Osteocyte (in vitro differentiated cells): Measurements from ENCODE around the gene USP31. TPM values are rescaled to one million over a fixed set of nuclear protein-coding genes. Genes with fewer than 3 reads are reported as not detected.

Experiments used
- DNase-seq: peaks from one replicate; pipeline ENCODE4 v3.0.0; 2021; ENCODE audit warnings: mixed read lengths; ENCODE audit not compliant: unreplicated experiment; ENCODE audit errors: extremely low spot score
- H3K27ac Mint-ChIP-seq: one replicate; pipeline ENCODE4 v1.8.0; 2021; ENCODE audit warnings: mild to moderate bottlenecking, mixed read lengths; ENCODE audit not compliant: unreplicated experiment
- H3K27me3 Mint-ChIP-seq: one replicate; pipeline ENCODE4 v1.8.0; 2021; ENCODE audit warnings: mixed read lengths; ENCODE audit not compliant: unreplicated experiment
- H3K36me3 Mint-ChIP-seq: one replicate; pipeline ENCODE4 v1.8.0; 2021; ENCODE audit warnings: mixed read lengths; ENCODE audit not compliant: unreplicated experiment
- H3K4me1 Mint-ChIP-seq: one replicate; pipeline ENCODE4 v1.8.0; 2021; ENCODE audit warnings: mixed read lengths; ENCODE audit not compliant: unreplicated experiment
- H3K4me3 Mint-ChIP-seq: one replicate; pipeline ENCODE4 v1.8.0; 2021; ENCODE audit warnings: mild to moderate bottlenecking, moderate library complexity, mixed read lengths; ENCODE audit not compliant: unreplicated experiment
- H3K9me3 Mint-ChIP-seq: one replicate; pipeline ENCODE4 v1.8.0; 2021; ENCODE audit warnings: mixed read lengths; ENCODE audit not compliant: unreplicated experiment
- CTCF ChIP-seq: fragments of 200-600 bp; sonication (generic); IDR thresholded peaks from 2 replicates; pipeline ENCODE4 v1.5.0; 2021; ENCODE audit warnings: antibody characterized with exemption, mild to moderate bottlenecking, moderate library complexity
- total RNA-seq: library from RNA; stranded (reverse); gene quantifications from 2 replicates; pipeline ENCODE4 v1.2.1, GENCODE V29; 2021

The USP31 gene
- total RNA-seq, 1 donor from 2014 or later = 7.9 TPM

- peaks cover 8% of the 10 kb centered on the region for H3K9me3 Mint-ChIP-seq
- H3K27me3 Mint-ChIP-seq = peaks cover 25% of the 10 kb centered on the region
- no peaks in the 10 kb centered on the region for H3K4me1 Mint-ChIP-seq
These were observed 96.2 kb downstream of the USP31 start for GRCh38 chr16:23052908-23053580.

GRCh38 chr16:23052221-23052620, 97.0 kb downstream of the USP31 start:
- Mint-ChIP-seq H3K27me3 (peaks cover 27% of the 10 kb centered on the region), H3K36me3 (no peaks in the 10 kb centered on the region), H3K27ac (no peak overlapping the region), H3K4me3 (no peak overlapping the region), H3K9me3 (peaks cover 6% of the 10 kb centered on the region), H3K4me1 (no peaks in the 10 kb centered on the region)
- DNase-seq = no peak
- TF ChIP-seq CTCF = no peak

More at GRCh38 chr16:23052908-23053580, 96.2 kb downstream of the USP31 start:
- no peak for TF ChIP-seq CTCF
- Mint-ChIP-seq H3K36me3 (no peaks in the 10 kb centered on the region), H3K27ac (no peak overlapping the region), H3K4me3 (no peak overlapping the region)
- DNase-seq = no peak

GRCh38 chr16:23051587-23051986, 97.7 kb downstream of the USP31 start:
- Mint-ChIP-seq H3K4me3 (no peak overlapping the region), H3K27me3 (peaks cover 27% of the 10 kb centered on the region), H3K4me1 (no peaks in the 10 kb centered on the region), H3K9me3 (peaks cover under 1% of the 10 kb centered on the region), H3K36me3 (no peaks in the 10 kb centered on the region), H3K27ac (no peak overlapping the region)
- TF ChIP-seq CTCF = no peak
- no peak for DNase-seq

GRCh38 chr16:23048164-23048563, 101.1 kb downstream of the USP31 start:
- H3K27me3 Mint-ChIP-seq = peaks cover 17% of the 10 kb centered on the region
- H3K9me3 Mint-ChIP-seq = peaks cover 5% of the 10 kb centered on the region
- H3K4me1 Mint-ChIP-seq = no peaks in the 10 kb centered on the region
- no peak for DNase-seq
- H3K36me3 Mint-ChIP-seq = no peaks in the 10 kb centered on the region
- H3K4me3 Mint-ChIP-seq = no peak overlapping the region
- no peak for TF ChIP-seq CTCF
- H3K27ac Mint-ChIP-seq = no peak overlapping the region

GRCh38 chr16:23045025-23045424, 104.2 kb downstream of the USP31 start:
- Mint-ChIP-seq H3K4me1 (no peaks in the 10 kb centered on the region), H3K36me3 (no peaks in the 10 kb centered on the region), H3K27ac (no peak overlapping the region), H3K9me3 (peaks cover 5% of the 10 kb centered on the region), H3K4me3 (no peak overlapping the region), H3K27me3 (peaks cover 17% of the 10 kb centered on the region)
- TF ChIP-seq CTCF = no peak
- no peak for DNase-seq
